Measurements from ENCODE around the gene NAB1.
"Not testable (repeated sequence)": the region's sequence is repeated elsewhere in the genome, so short reads cannot be mapped to it uniquely, and the experiment has no call there.

The NAB1 gene, protein sequence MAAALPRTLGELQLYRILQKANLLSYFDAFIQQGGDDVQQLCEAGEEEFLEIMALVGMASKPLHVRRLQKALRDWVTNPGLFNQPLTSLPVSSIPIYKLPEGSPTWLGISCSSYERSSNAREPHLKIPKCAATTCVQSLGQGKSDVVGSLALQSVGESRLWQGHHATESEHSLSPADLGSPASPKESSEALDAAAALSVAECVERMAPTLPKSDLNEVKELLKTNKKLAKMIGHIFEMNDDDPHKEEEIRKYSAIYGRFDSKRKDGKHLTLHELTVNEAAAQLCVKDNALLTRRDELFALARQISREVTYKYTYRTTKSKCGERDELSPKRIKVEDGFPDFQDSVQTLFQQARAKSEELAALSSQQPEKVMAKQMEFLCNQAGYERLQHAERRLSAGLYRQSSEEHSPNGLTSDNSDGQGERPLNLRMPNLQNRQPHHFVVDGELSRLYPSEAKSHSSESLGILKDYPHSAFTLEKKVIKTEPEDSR

GRCh38 chr2:190649035-190649797, at the start of gene NAB1:
Gene NAB1, plus strand, starts transcription at chr2:190649083. Its CDS starts 10,094 bp downstream, at chr2:190659177.
- in situ Hi-C loops (cut with MboI; ENCODE audit: low sequenced_read_pairs): no loop called here

GRCh38 chr2:190599546-190600220, 49.2 kb upstream of the NAB1 start:
- in situ Hi-C loops (cut with MboI; ENCODE audit: low sequenced_read_pairs): no loop called here

DNA sequence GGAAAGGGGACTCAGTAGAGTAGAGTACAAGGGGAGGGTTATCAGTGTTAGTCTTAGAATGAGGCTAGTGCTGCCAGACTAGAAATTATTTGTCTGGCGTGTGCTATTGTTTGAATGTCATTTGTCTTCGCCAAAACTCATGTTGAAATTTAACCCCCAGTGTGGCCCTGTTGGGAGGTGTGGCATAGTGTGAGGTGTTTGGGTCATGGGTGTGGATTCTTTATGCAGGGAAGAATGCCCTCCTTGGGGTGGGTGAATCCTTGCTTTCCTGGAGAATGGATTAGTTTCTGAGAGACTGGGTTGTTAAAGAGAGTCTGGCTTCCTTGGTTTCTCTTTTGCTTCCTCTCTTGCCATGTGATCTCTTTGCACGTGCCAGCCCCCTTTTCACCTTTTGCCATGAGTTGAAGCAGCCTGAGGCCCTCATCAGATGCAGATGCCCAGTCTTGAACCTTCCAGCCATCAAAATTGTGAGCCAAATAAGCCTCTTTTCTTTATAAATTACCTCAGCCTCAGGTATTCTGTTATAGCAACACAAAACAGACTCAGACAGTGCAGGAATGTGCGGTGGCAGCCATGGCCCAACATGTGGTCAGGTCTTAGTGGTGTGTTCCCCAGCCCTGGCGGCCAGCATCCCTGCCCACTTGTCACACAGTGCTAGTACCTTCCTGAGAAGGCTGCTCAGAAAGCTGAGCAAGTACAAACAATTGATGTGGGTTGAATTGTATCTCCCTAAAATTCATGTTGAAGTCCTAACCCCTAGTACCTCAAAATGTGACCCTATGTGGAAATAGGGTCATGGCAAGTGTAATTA, 48.4 kb upstream of the NAB1 start:
- in situ Hi-C loops (cut with MboI; ENCODE audit: low sequenced_read_pairs): no loop called here

GRCh38 chr2:190603374-190603773, 45.5 kb upstream of the NAB1 start:
- in situ Hi-C loops (cut with MboI; ENCODE audit: low sequenced_read_pairs): no loop called here

GRCh38 chr2:190607014-190607597, 41.8 kb upstream of the NAB1 start:
- in situ Hi-C loops (cut with MboI; ENCODE audit: low sequenced_read_pairs): no loop called here

DNA sequence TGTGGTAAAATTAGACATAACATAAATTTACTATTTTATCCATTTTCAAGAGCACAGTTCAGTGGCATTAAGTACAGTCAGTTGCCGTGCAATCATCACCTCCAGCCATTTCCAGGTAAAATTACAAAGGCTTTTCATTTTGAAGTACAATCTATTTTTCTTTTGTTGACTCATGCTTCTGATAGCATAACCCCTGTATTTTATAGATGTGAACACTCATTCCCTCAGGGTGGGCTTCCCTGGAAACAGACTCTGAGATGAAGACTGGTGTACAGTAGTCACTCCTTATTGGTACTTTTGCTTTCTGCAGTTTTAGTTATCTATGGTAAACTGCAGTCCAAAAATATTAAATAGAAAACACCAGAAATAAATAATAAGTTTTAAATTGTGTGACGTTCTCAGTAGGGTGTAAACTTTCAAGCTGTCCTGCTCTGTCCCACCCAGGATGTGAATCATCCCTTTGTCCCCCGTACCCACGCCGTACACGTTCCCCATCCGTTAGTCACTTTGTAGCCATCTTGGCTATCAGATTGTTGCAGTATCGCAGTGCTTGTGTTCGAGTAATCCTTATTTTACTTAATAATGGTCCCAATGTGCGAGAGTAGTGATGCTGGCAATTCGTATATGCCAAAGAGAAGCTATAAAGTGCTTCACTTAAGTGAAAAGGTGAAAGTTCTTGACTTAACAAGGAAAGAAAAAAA, 41.1 kb upstream of the NAB1 start:
- in situ Hi-C loops (cut with MboI; ENCODE audit: low sequenced_read_pairs): no loop called here

DNA sequence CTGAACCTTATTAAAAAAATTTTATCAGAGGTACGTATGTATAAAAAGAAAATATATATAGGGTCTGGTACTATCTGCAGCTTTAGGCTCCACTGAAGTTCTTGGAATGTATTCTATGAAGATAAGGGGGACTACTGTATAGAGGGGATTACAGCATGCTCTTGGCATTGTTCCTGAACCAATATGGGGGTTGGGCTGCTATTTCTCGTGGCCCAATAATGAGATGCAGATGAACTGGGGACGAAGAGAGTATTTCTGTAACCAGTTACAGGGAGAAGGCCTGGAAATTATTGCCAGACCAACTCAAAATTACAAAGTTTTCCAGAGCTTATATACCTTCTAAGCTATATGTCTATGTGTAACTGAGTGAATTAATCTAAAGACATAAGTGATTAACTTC, 40.0 kb upstream of the NAB1 start:
- in situ Hi-C loops (cut with MboI; ENCODE audit: low sequenced_read_pairs): not testable (repeated sequence)

GRCh38 chr2:190609397-190609796, 39.5 kb upstream of the NAB1 start:
- in situ Hi-C loops (cut with MboI; ENCODE audit: low sequenced_read_pairs): not testable (repeated sequence)

DNA sequence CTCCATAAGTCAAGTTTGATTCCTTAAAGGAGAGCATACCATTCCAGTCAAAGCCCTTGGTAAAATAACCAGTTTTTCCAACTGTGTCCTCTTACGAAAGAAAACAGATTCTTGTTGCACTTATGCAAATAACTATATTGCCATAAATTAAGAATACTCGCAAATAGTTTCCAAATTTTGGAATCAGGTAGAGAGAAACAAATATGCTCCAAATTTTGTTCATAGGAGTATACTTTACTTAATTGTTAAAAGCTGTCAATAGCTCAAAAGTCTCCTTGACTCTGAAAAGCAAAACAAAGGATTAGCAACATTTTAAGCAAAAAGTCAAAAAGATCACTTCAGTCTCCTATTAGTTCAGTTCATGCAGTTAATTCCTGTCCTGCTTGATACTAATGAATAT, 38.4 kb upstream of the NAB1 start:
- in situ Hi-C loops (cut with MboI; ENCODE audit: low sequenced_read_pairs): not testable (repeated sequence)

GRCh38 chr2:190615555-190616200, 33.2 kb upstream of the NAB1 start:
- in situ Hi-C loops (cut with MboI; ENCODE audit: low sequenced_read_pairs): no loop called here

- in situ Hi-C loops (cut with MboI; ENCODE audit: low sequenced_read_pairs): no loop called here
These were observed 30.9 kb upstream of the NAB1 start for GRCh38 chr2:190618030-190618429.

GRCh38 chr2:190625691-190626090, 23.2 kb upstream of the NAB1 start:
- in situ Hi-C loops (cut with MboI; ENCODE audit: low sequenced_read_pairs): no loop called here

GRCh38 chr2:190626641-190627210, 22.2 kb upstream of the NAB1 start:
- in situ Hi-C loops (cut with MboI; ENCODE audit: low sequenced_read_pairs): no loop called here

DNA sequence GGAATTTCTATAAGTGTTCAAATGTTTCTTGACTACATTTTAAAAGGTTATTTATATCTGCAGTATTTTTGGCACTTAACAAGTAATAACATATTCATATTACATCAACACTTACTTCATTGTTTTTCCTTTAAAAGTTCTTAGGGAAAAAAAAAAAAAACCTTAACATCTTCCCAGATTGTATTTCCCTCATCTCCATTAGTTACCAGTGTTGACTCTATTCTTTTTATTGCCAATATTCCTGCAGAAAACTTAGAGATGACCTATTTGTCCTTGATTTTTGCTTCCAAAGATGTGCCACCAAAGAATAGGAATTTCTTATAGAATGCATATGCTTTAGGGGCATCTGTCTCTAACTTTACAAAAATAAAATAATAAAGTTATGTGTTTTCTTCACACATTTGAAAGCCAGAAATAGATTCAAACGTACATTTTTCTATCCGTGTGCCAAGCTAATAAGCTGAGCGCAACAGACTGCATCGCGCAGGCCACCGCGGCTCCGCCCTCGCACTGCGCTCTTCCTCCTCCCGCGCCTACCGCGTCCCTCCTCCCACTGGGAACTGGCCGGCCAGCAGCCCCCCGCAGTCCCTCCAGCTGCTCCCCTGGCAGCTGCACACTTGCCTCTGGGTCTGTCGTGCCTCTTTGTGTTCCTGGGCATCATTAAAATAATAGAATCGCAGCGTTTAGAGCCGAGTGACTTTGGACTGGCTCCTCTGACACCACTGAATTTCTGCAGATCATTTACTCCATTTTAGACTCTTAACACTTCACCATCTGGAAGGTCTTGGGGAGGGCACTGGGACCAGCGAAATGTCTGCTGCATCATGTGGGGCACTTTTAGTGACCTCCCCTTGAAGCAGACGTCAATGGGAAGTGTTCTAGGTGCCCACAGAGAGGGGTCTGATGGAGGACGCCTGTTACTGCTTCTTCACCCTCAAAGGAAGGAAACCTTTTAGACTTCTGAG, 21.2 kb upstream of the NAB1 start:
- in situ Hi-C loops (cut with MboI; ENCODE audit: low sequenced_read_pairs): no loop called here

DNA sequence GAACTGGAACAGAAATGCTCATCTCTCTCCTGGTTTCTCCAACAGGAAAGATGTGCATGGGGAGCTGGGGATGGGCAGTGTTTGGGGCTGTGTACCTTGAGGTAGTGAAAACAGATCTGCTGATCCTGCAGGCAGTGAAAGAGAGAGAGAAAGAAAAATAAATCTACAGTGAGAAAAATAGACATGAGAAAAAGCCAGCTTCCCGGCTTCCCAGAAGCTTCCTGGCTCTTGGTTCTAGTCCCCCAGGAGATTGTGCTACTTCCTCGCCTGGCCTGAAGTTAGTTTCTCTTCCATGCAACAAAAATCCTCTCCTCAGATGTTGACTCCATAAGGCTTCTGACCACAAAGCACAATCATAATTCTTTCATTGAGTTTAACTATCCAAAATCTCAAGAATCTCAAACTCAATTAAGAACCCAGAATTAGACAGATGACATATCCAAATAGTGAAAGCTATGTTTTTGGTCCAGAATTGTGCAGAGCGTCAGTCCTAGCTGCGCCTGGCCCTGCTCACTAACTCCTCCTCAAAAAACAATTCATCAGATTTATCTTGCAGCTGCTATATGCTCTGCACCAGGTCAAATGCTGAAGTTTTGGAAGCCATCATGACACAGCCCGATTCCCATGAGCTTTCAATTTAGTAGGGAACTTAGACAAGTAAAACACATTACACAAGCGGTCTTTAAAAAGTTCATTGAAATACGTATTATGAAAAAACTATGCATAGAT, 20.1 kb upstream of the NAB1 start:
- in situ Hi-C loops (cut with MboI; ENCODE audit: low sequenced_read_pairs): no loop called here

GRCh38 chr2:190634381-190634780, 14.5 kb upstream of the NAB1 start:
- in situ Hi-C loops (cut with MboI; ENCODE audit: low sequenced_read_pairs): no loop called here

- in situ Hi-C loops (cut with MboI; ENCODE audit: low sequenced_read_pairs): no loop called here
These were observed 13.1 kb upstream of the NAB1 start for GRCh38 chr2:190635781-190636180.

Data from hTERT RPE-1 (cell line).